Measurements from ENCODE around the gene ITGA3.

The ITGA3 gene

GRCh38 chr17:50133028-50133768 lies 77.3 kb downstream of the ITGA3 start:
- no peak for DNase-seq

- DNase-seq, result no peak
These were observed 77.8 kb downstream of the ITGA3 start for GRCh38 chr17:50133769-50134099.

GRCh38 chr17:50134206-50135110 lies 78.5 kb downstream of the ITGA3 start:
- no peak for DNase-seq

- DNase-seq, result no peak
These were observed 79.6 kb downstream of the ITGA3 start for GRCh38 chr17:50135316-50136095.

GRCh38 chr17:50136096-50136687 lies 80.3 kb downstream of the ITGA3 start:
- no peak for DNase-seq

- no peak for DNase-seq
These were observed 81.1 kb downstream of the ITGA3 start for GRCh38 chr17:50137042-50137441.

- DNase-seq, result no peak
These were observed 83.4 kb downstream of the ITGA3 start for GRCh38 chr17:50139185-50139783.

Data from activated CD4-positive, alpha-beta T cell treated with anti-CD3 and anti-CD28 coated beads, Interleukin-2, Interleukin-6, amounts not matched to agents 100 ng/mL and 50 ng/mL, durations not matched to agents 16 hours and 8 hours (primary cell).